Kasumi-1 (cell line): ENCODE measurements around the gene OR10AD1.

ENCODE experiments used
- DNase-seq, 2 experiments: peaks; one replicate each; lab custom pipeline; 2025; lab: John Stamatoyannopoulos, UW

OR10AD1 gene

DNA sequence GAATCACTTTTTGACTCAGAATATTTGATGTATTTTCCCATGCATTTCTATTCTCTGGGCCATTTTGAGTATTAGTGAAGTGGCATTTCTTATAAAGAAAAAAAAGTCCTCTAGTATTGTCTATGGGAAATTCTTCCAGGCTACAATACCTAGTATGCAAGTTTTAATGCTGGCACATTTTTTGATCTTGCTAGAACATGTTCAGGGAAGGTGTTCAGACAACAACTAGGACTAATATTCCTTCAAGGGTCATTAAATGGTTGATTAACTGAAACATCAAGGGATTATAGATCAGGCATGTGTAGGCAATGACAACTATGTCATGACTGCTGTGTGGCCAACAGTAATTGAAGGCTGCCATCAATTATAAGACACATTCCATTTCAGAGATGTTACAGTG lies 12.0 kb downstream of the OR10AD1 start:
- no peak for DNase-seq

- peak; percentile 73 to 77 for DNase-seq
Measured at GRCh38 chr12:48189331-48190125, 13.6 kb downstream of the OR10AD1 start.

DNA sequence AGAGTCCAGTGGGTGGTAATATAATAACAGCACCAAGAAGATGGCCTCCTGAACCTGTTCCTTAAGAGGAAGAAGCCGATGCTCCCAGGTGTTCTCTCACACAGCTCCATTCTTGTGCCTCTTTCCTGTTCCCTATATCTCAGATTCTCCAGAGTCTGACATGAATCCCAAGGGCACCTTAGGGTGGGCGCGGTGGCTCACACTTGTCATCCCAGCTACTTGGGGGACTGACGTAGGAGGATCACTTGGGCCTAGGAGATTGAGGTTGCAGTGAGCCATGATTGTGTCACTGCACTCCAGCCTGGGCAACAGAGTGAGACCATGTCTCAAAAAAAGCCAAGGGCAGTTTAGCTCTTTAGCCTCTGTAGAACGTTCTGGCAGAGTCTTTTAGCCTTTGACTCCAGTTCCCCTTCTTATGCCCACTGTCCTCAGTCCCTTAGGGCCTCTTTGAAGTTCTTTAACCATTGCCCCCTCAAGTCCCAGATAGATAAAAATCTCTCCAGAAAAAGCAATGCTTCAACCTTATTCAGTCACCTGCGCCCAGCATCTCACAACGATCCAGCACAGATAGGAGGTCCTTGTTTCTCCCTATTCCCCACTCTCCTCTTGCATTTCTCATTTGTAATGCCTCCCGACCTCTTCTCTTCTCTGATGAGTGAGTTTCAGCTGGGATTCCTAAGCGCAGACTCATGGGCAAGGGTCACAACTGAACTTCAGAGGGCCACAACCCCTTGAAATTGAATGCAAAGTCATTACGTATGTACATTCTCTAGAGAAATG lies 15.0 kb downstream of the OR10AD1 start:
- DNase-seq, result no peak

GRCh38 chr12:48185181-48185919 lies 17.7 kb downstream of the OR10AD1 start:
- DNase-seq, result no peak

DNA sequence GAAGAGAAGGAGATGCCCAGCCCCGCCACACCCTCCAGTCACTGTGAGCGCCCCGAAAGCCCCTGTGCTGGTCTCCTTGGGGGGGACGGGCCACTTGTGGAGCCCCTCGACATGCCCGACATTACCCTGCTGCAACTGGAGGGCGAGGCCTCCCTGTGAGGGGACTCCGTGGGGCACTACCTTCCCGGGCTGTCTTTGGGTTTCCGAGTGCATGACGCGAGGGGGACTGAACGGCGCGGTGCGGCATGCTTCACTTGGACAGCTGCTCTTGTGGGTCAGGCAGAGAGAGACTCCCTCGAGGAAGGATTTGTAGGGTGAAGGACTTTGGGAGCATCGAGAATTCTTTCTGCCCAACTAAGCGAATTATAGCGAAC lies 18.6 kb downstream of the OR10AD1 start:
- no peak for DNase-seq

DNA sequence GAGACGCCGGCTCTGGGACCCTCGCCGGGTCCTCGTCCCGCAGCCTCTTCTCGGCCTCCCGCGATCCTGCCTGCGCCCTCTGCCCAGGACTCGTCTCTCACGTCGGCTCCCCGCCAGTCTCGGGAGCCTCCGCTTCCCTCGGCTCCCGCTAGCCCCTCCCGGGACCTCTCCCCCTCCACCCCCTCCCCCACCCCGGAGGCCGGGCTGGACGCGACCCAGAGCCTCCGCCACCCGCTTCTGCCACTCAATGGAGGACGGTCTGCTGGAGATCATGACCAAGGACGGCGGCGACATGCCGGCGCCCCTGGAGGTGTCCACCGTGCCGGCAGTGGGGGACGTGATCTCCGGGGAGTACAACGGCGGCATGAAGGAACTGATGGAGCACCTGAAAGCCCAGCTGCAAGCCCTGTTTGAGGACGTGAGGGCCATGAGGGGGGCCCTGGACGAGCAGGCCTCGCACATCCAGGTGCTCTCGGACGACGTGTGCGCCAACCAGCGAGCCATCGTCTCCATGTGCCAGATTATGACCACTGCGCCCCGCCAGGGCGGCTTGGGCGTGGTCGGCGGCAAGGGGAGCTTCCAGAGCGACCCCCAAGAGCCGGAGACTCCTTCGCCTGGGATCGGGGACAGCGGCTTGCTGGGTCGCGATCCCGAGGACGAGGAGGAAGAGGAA lies 19.1 kb downstream of the OR10AD1 start:
- no peak for DNase-seq

DNA sequence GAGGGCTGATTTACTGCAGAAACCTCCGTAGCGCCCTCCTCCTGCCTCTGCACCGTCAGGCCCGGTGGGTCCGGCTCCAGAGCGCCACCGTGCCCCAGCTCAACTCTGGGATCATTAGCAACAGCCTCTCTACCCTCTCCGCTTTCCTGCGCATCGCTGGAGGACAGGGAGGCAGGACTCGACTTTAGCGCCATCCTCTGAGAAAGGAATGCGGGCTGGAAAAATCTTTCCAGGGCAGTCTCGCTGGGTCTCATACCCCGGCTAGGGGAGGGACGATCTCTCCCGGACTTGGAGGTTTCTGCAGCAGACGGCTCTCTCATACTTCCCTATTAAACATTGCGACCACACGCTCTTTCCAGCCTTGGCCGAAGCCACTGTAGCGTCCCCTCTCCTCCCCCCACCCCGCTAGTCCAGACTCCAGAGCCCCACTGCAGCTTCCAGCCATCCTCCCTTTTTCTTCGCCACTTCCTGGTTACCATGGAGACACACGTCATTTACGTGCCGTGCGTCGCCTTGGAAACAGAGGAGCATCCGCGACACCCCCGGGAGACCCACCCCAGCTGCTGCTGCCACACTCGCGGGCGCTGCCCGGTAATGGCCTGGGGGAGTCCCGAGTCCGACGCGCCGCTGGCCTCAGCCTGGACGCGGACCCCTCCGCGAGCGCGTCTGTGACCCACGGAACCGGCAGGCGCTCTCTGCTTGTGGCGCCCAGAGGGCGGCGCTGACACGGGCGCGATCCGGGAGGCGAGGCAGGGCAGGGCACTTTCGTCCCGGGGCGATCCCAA lies 19.8 kb downstream of the OR10AD1 start, which contains the start of gene CCDC184:
Gene CCDC184, plus strand, starts transcription at position 554 of the 785 bp plus-strand sequence. CDS start 479 bp downstream, outside the sequence.
- DNase-seq, result peak; percentile 62 to 75

DNA sequence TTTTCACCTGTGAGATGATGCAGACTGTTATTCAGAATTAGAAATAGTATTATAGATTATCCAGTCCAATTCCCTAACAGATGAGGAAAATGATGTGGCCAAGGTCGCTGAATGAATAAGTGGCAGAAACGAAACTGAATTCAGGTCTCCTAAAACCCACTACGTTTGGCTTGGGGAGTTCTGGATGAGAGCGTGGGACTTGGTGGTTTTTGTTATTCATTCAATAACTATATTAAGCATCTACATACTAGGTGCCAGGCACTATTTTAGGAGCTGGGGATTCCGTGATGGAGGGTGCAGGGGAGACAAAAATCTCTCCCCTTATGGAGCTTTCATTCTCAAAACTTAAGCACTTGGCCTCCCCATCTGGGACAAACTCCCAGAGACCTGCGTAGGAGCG lies 20.5 kb downstream of the OR10AD1 start:
- no peak for DNase-seq

- no peak for DNase-seq
Measured at GRCh38 chr12:48180857-48181495, 22.1 kb downstream of the OR10AD1 start.

- DNase-seq, result no peak
Measured at GRCh38 chr12:48180424-48180823, 22.7 kb downstream of the OR10AD1 start.

GRCh38 chr12:48179466-48179865 lies 23.6 kb downstream of the OR10AD1 start:
- DNase-seq, result no peak

DNA sequence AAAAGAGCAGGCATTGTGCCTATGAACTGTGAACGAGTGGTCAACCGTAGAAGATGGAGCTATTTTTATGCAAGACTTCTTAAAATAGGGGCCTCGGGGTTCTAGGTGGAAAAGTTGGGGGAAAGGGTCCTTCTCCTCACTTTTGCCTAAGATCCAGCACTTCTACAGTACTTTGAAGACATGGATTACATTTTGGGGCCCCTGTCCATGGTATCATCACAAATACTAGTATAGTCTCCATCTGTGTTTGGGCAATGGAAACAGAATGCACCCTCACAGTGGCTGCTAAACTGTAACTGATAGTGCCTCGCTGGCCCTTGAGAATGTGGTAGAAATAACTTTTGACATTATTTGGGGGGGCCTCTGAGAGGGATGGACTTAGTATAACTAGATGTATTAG lies 25.1 kb downstream of the OR10AD1 start:
- no peak for DNase-seq

DNA sequence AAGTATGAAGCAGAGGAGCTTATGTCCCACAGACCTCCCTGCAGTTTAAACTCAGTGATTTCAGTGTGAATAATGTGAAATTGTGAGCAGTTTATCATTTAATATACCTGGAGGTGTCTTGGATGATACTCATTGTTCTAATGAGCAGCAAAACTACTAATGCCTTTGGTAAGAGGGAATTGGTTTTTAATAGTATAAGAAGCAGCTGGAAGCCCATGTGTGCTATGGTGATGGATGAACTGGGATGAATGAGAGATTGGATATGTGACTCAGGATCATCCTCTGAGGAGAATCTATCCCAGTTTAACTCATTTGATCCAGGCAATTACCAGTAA lies 26.7 kb downstream of the OR10AD1 start:
- no peak for DNase-seq

DNA sequence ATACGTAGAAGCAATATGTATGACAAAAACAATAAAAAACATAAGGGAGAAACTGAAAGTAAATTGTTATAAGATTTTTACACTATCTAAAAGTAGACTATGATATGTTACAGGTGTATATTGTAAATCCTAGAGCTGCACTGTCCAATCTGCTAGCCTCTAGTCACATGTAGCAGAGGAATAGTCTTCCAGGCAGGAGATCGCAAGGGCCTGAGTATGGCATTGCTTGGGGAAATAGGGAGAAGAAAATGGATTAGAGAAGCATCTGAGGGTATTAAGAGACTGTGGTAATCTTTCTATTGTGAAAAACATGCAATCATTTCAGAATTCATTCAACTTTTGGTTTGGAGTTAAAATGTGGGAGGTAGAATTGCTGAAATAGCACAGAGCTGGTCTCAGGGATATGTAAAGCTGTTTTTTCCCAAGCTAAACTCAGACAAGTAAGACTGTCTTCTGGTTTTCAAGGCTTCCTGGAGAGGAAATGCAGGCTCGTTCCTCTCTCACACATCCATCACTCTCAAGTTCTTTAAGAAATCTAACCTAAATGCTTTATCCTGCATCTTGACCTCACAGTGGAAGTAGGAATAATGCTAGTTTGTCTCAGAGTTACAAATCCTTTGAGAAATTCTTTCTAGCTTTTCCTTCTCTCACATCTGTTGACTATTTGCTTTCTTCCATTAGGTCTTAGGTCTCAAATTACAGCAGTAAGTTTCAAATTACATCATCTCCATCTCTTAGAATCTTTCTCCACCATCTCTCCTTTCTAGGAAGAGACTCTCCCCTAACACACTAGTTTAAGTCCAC lies 27.3 kb downstream of the OR10AD1 start:
- no peak for DNase-seq

- DNase-seq, result no peak
Measured at GRCh38 chr12:48169011-48169410, 34.1 kb downstream of the OR10AD1 start.

- DNase-seq, result peak; percentile 55 to 73
Measured at GRCh38 chr12:48165089-48165981, 37.8 kb downstream of the OR10AD1 start.

- no peak for DNase-seq
Measured at GRCh38 chr12:48164451-48164850, 38.6 kb downstream of the OR10AD1 start.

DNA sequence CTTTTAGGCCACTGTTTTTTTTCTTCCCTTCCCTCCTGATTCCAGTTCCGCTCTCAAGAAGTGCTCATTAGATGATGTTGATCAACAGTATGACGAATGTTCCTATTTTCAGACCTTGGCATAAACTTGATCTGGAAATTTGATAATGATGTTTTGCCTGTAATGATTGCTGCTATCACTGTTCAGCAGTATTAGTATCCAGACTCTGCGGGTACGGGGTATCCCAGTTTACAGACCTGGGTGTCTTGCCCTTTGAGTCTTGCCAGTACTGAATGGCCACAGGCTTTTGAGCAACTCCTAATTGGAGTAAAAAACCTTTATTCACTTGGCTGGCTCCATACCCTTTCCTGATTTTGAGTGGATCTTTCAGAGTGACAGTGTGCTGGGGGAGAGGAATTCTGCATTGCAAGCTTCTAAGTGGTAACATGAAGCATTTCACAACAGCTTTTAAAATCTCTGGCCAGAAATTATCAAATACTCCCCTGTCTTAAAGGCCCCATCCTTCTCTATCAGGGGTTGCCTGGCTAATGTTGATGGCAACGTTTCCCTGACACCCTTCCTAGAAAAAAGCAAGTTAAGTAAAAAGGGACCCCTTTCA lies 39.8 kb downstream of the OR10AD1 start:
- DNase-seq, result no peak
